GM23338 (cell line): ENCODE results near the gene CUX1. TPM values are rescaled to one million over a fixed set of nuclear protein-coding genes. Genes with fewer than 3 reads are reported as not detected.

Experiments used
- ATAC-seq: fragments of 200-7000 bp; cut with Tn5 transposase; 3 replicates; pipeline ENCODE4 v1.9.1; 2020
- DNase-seq: peaks from one replicate; pipeline ENCODE4 v3.0.0-alpha.2; 2015; ENCODE audit warnings: low spot score
- H2AFZ ChIP-seq: fragments of 200-600 bp; sonication (generic); 2 replicates; pipeline ENCODE4 v1.8.0; 2016; ENCODE audit warnings: antibody characterized with exemption, mild to moderate bottlenecking, moderate library complexity
- H3F3A ChIP-seq: fragments of 200-600 bp; sonication (generic); replicated peaks from 2 replicates; pipeline ENCODE4 v1.8.0; 2017; ENCODE audit warnings: antibody characterized with exemption, mixed run types, low read depth
- H3K27ac ChIP-seq: fragments of 200-600 bp; sonication (generic); 2 replicates; pipeline ENCODE4 v1.6.1; 2016; ENCODE audit warnings: low read depth
- H3K27me3 ChIP-seq: fragments of 200-600 bp; sonication (generic); 2 replicates; pipeline ENCODE4 v1.8.0; 2016; ENCODE audit warnings: mild to moderate bottlenecking, mixed run types, moderate library complexity; ENCODE audit not compliant: insufficient read depth
- H3K36me3 ChIP-seq: fragments of 200-600 bp; sonication (generic); 2 replicates; pipeline ENCODE4 v1.8.0; 2016; ENCODE audit warnings: mild to moderate bottlenecking; ENCODE audit not compliant: insufficient read depth
- H3K4me1 ChIP-seq: fragments of 200-600 bp; sonication (generic); 2 replicates; pipeline ENCODE4 v1.8.0; 2016; ENCODE audit warnings: mild to moderate bottlenecking, moderate library complexity; ENCODE audit not compliant: insufficient read depth
- H3K4me2 ChIP-seq: fragments of 200-600 bp; sonication (generic); 2 replicates; pipeline ENCODE4 v1.7.1; 2017; ENCODE audit warnings: mixed run types
- H3K4me3 ChIP-seq: fragments of 200-600 bp; sonication (generic); 2 replicates; pipeline ENCODE4 v1.6.1; 2016; ENCODE audit warnings: mixed run types
- H3K79me2 ChIP-seq: fragments of 200-600 bp; sonication (generic); replicated peaks from 2 replicates; pipeline ENCODE4 v1.8.0; 2017; ENCODE audit warnings: mild to moderate bottlenecking; ENCODE audit not compliant: insufficient read depth
- H3K9me2 ChIP-seq: fragments of 200-600 bp; sonication (generic); 2 replicates; pipeline ENCODE4 v1.8.0; 2017; ENCODE audit not compliant: insufficient read depth
- H4K20me1 ChIP-seq: fragments of 200-600 bp; sonication (generic); replicated peaks from 2 replicates; pipeline ENCODE4 v1.8.0; 2017; ENCODE audit warnings: mild to moderate bottlenecking; ENCODE audit not compliant: insufficient read depth
- H3K27ac Mint-ChIP-seq: 2 replicates; pipeline ENCODE4 v1.8.0; 2020; ENCODE audit warnings: inconsistent platforms, mild to moderate bottlenecking, moderate library complexity, mixed read lengths
- H3K27me3 Mint-ChIP-seq: 3 replicates; pipeline ENCODE4 v1.8.0; 2022; ENCODE audit warnings: low read depth, mild to moderate bottlenecking, moderate library complexity, mixed read lengths, inconsistent platforms; ENCODE audit not compliant: insufficient read depth, poor library complexity
- H3K36me3 Mint-ChIP-seq: 3 replicates; pipeline ENCODE4 v1.8.0; 2021; ENCODE audit warnings: low read depth, mild to moderate bottlenecking, inconsistent platforms, moderate library complexity, mixed read lengths
- H3K4me1 Mint-ChIP-seq: 3 replicates; pipeline ENCODE4 v1.8.0; 2020; ENCODE audit warnings: mild to moderate bottlenecking, inconsistent platforms, mixed read lengths
- H3K4me3 Mint-ChIP-seq: 3 replicates; pipeline ENCODE4 v1.8.0; 2021; ENCODE audit warnings: moderate library complexity, mild to moderate bottlenecking, inconsistent platforms, mixed read lengths
- H3K9me3 Mint-ChIP-seq: 3 replicates; pipeline ENCODE4 v1.8.0; 2020; ENCODE audit warnings: moderate library complexity, mild to moderate bottlenecking, inconsistent platforms, mixed read lengths
- EZH2 ChIP-seq: fragments of 200-600 bp; sonication (generic); IDR thresholded peaks from one replicate; pipeline ENCODE4 v1.8.0; 2017; ENCODE audit warnings: antibody characterized with exemption, mild to moderate bottlenecking, low read depth; ENCODE audit not compliant: unreplicated experiment
- JUNB ChIP-seq: IDR thresholded peaks from one replicate; pipeline ENCODE4 v1.6.1; 2016; ENCODE audit warnings: antibody characterized with exemption; ENCODE audit not compliant: unreplicated experiment
- STAT1 ChIP-seq: IDR thresholded peaks from one replicate; pipeline ENCODE4 v1.6.1; 2016; ENCODE audit warnings: antibody characterized with exemption; ENCODE audit not compliant: unreplicated experiment
- ZNF114 ChIP-seq: fragments of 250-450 bp; sonication (Bioruptor Pico); IDR thresholded peaks from 2 replicates; pipeline ENCODE4 v1.5.0; 2020; ENCODE audit warnings: mild to moderate bottlenecking, moderate library complexity
- ZNF331 ChIP-seq: fragments of 250-450 bp; sonication (Bioruptor Pico); IDR thresholded peaks from 2 replicates; pipeline ENCODE4 v1.5.0; 2020; ENCODE audit warnings: low read depth, mild to moderate bottlenecking, moderate library complexity
- polyA plus RNA-seq: library from polyadenylated mRNA; unstranded; fragments of >200 nt; fragmentation: Nextera tagmentation; extraction: Ambion mirVana; gene quantifications from 2 replicates; pipeline ENCODE4 v1.2.1, GENCODE V29; 2016
- total RNA-seq: library from RNA; depleted of rRNA; stranded (reverse); fragments of >200 nt; shearing (Covaris generic); gene quantifications from 2 replicates; pipeline ENCODE4 v1.2.3, GENCODE V29; 2014
- TF ChIP-seq, protein P1 (sequence below), 2 experiments: fragments of 200-600 bp in 1 of 2; sonication (generic) in 1 of 2; conservative IDR thresholded peaks; 2 replicates each; pipeline versions ENCODE4 v1.5.1 to v1.6.1; 2016 to 2017; ENCODE audit warnings: antibody characterized with exemption in 2 of 2, low read depth in 2 of 2, mild to moderate bottlenecking in 2 of 2, moderate library complexity in 1 of 2
- TF ChIP-seq, protein P2 (sequence below): IDR thresholded peaks from one replicate; pipeline ENCODE4 v1.6.1; 2018; ENCODE audit warnings: antibody characterized with exemption; ENCODE audit not compliant: unreplicated experiment
- TF ChIP-seq, protein P3 (sequence below): IDR thresholded peaks from 2 replicates; pipeline ENCODE4 v1.6.1; 2016; ENCODE audit warnings: antibody characterized with exemption

Gene CUX1
- total and polyA plus RNA-seq, 2 experiments from 2014 or later, result 49.9 to 64.0 TPM

GRCh38 chr7:101950450-101951119, 133.2 kb downstream of the CUX1 start:
- H3K79me2 ChIP-seq, result peaks cover 94% of the 10 kb centered on the region
- H3K27ac ChIP-seq, result no peak overlapping the region
- peaks cover 30% of the 10 kb centered on the region for H3K4me1 ChIP-seq
- H2AFZ ChIP-seq, result no peak overlapping the region
- H3K36me3 ChIP-seq, result no peaks in the 10 kb centered on the region
- no peak overlapping the region for H3K4me3 ChIP-seq
- no peaks in the 10 kb centered on the region for H3K9me2 ChIP-seq
- peaks cover 2% of the 10 kb centered on the region for H4K20me1 ChIP-seq
- peaks cover 44% of the 10 kb centered on the region for H3K4me1 Mint-ChIP-seq
- TF ChIP-seq, protein P1, sequence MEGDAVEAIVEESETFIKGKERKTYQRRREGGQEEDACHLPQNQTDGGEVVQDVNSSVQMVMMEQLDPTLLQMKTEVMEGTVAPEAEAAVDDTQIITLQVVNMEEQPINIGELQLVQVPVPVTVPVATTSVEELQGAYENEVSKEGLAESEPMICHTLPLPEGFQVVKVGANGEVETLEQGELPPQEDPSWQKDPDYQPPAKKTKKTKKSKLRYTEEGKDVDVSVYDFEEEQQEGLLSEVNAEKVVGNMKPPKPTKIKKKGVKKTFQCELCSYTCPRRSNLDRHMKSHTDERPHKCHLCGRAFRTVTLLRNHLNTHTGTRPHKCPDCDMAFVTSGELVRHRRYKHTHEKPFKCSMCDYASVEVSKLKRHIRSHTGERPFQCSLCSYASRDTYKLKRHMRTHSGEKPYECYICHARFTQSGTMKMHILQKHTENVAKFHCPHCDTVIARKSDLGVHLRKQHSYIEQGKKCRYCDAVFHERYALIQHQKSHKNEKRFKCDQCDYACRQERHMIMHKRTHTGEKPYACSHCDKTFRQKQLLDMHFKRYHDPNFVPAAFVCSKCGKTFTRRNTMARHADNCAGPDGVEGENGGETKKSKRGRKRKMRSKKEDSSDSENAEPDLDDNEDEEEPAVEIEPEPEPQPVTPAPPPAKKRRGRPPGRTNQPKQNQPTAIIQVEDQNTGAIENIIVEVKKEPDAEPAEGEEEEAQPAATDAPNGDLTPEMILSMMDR (conservative IDR thresholded peaks at IDR 0.05; ENCODE audit: low read depth in 2 of 2), result peak in 1 of 2 experiments; percentile 50; a peak in 3 of 4 replicates
- TF ChIP-seq EZH2, result no peak
- TF ChIP-seq, protein P2, sequence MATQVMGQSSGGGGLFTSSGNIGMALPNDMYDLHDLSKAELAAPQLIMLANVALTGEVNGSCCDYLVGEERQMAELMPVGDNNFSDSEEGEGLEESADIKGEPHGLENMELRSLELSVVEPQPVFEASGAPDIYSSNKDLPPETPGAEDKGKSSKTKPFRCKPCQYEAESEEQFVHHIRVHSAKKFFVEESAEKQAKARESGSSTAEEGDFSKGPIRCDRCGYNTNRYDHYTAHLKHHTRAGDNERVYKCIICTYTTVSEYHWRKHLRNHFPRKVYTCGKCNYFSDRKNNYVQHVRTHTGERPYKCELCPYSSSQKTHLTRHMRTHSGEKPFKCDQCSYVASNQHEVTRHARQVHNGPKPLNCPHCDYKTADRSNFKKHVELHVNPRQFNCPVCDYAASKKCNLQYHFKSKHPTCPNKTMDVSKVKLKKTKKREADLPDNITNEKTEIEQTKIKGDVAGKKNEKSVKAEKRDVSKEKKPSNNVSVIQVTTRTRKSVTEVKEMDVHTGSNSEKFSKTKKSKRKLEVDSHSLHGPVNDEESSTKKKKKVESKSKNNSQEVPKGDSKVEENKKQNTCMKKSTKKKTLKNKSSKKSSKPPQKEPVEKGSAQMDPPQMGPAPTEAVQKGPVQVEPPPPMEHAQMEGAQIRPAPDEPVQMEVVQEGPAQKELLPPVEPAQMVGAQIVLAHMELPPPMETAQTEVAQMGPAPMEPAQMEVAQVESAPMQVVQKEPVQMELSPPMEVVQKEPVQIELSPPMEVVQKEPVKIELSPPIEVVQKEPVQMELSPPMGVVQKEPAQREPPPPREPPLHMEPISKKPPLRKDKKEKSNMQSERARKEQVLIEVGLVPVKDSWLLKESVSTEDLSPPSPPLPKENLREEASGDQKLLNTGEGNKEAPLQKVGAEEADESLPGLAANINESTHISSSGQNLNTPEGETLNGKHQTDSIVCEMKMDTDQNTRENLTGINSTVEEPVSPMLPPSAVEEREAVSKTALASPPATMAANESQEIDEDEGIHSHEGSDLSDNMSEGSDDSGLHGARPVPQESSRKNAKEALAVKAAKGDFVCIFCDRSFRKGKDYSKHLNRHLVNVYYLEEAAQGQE, result no peak
- peaks cover 7% of the 10 kb centered on the region for H3K27me3 Mint-ChIP-seq
- H3K36me3 Mint-ChIP-seq, result peaks cover 11% of the 10 kb centered on the region; the same call in 2 of the 3 replicates
- H3K4me3 Mint-ChIP-seq, result no peak overlapping the region
- no peaks in the 10 kb centered on the region for H3K27me3 ChIP-seq
- no peak overlapping the region for H3K4me2 ChIP-seq
- no peak overlapping the region; the same call in 1 of the 2 replicates for H3K27ac Mint-ChIP-seq
- H3K9me3 Mint-ChIP-seq, result no peaks in the 10 kb centered on the region
- no peaks in the 10 kb centered on the region; the same call in 1 of the 2 replicates for H3F3A ChIP-seq
- DNase-seq, result peak; percentile 87
- ATAC-seq, result peak; percentile 36; the same call in 2 of the 3 replicates

GRCh38 chr7:101951757-101952156, 134.3 kb downstream of the CUX1 start:
- no peaks in the 10 kb centered on the region for H3K36me3 ChIP-seq
- ATAC-seq (no peak), DNase-seq (no peak)
- H4K20me1 ChIP-seq, result peaks cover 2% of the 10 kb centered on the region
- H3K4me2 ChIP-seq, result no peak overlapping the region
- Mint-ChIP-seq H3K4me1 (peaks cover 39% of the 10 kb centered on the region), H3K9me3 (no peaks in the 10 kb centered on the region), H3K27me3 (peaks cover 7% of the 10 kb centered on the region), H3K36me3 (peaks cover 11% of the 10 kb centered on the region; the same call in 2 of the 3 replicates), H3K27ac (no peak overlapping the region), H3K4me3 (no peak overlapping the region)
- no peak overlapping the region for H3K4me3 ChIP-seq
- peaks cover 34% of the 10 kb centered on the region for H3K4me1 ChIP-seq
- no peak overlapping the region for H3K27ac ChIP-seq
- no peaks in the 10 kb centered on the region; the same call in 1 of the 2 replicates for H3F3A ChIP-seq
- H3K27me3 ChIP-seq, result no peaks in the 10 kb centered on the region
- no peak overlapping the region for H2AFZ ChIP-seq
- H3K79me2 ChIP-seq, result peaks cover 93% of the 10 kb centered on the region
- no peaks in the 10 kb centered on the region for H3K9me2 ChIP-seq
- TF ChIP-seq ZNF331 (CRISPR knock-in tag) (no peak), EZH2 (no peak), STAT1 (no peak), ZNF114 (no peak), JUNB (no peak)
- TF ChIP-seq, protein P3, sequence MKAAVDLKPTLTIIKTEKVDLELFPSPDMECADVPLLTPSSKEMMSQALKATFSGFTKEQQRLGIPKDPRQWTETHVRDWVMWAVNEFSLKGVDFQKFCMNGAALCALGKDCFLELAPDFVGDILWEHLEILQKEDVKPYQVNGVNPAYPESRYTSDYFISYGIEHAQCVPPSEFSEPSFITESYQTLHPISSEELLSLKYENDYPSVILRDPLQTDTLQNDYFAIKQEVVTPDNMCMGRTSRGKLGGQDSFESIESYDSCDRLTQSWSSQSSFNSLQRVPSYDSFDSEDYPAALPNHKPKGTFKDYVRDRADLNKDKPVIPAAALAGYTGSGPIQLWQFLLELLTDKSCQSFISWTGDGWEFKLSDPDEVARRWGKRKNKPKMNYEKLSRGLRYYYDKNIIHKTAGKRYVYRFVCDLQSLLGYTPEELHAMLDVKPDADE, result no peak
